HFFc6 (cell line): ENCODE measurements around the gene KREMEN2. TPM values are rescaled to one million over a fixed set of nuclear protein-coding genes. Genes with fewer than 3 reads are reported as not detected.

Experiments
- DNase-seq: peaks from one replicate; pipeline ENCODE4 v3.0.0-alpha.2; 2018
- H3K27ac Mint-ChIP-seq: 2 replicates; pipeline ENCODE4 v1.8.0; 2020; ENCODE audit warnings: mild to moderate bottlenecking, mixed read lengths
- H3K27me3 Mint-ChIP-seq: 2 replicates; pipeline ENCODE4 v1.8.0; 2021; ENCODE audit warnings: mild to moderate bottlenecking, moderate library complexity, mixed read lengths; ENCODE audit not compliant: insufficient read depth
- H3K36me3 Mint-ChIP-seq: 2 replicates; pipeline ENCODE4 v1.8.0; 2021; ENCODE audit warnings: low read depth, mixed read lengths
- H3K4me1 Mint-ChIP-seq: 2 replicates; pipeline ENCODE4 v1.8.0; 2020; ENCODE audit warnings: low read depth, mixed read lengths
- H3K4me3 Mint-ChIP-seq: 2 replicates; pipeline ENCODE4 v1.8.0; 2020; ENCODE audit warnings: mild to moderate bottlenecking, moderate library complexity, mixed read lengths
- H3K9me3 Mint-ChIP-seq: 2 replicates; pipeline ENCODE4 v1.8.0; 2020; ENCODE audit warnings: mild to moderate bottlenecking, mixed read lengths
- CTCF ChIP-seq: fragments of 200-600 bp; sonication (generic); IDR thresholded peaks from 2 replicates; pipeline ENCODE4 v1.5.0; 2021; ENCODE audit warnings: antibody characterized with exemption, mild to moderate bottlenecking
- total RNA-seq, 6 experiments: library from RNA; stranded (reverse); fragmentation: NEBNext Ultra II Directional; extraction: Animal tissue kit (Norgen Biotek cat#: 25700); gene quantifications; 2 replicates in 1 of 6; 3 replicates in 5 of 6; pipeline ENCODE4 v1.2.3, GENCODE V29; 2021

KREMEN2 gene
- total RNA-seq, 6 experiments from 2014 or later: not detected

DNA sequence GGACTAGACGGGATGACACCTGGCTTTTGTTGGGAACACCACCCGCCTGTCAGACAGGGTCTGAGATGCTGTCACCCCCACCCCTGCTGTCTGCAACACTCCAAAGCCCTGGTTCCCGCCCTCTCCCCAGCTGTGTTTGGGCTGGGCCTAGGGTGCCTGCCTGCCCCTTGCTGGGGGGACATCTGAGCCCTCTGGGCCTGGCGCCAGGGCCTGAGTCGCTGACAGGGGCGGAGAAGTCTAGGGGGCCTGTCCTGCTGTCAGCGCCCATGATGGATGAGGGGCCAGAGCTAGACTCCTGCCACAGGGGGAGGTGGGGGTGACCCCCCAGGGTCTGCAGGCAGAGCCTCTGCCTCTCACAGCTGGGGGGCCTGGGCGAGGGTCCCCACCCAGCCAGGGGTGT lies 23.8 kb downstream of the KREMEN2 start:
- Mint-ChIP-seq H3K27ac (no peak overlapping the region), H3K27me3 (peaks cover 22% of the 10 kb centered on the region), H3K4me3 (no peak overlapping the region), H3K36me3 (no peaks in the 10 kb centered on the region), H3K4me1 (peaks cover 6% of the 10 kb centered on the region; the same call in 1 of the 2 replicates), H3K9me3 (no peaks in the 10 kb centered on the region)
- TF ChIP-seq CTCF: no peak
- no peak for DNase-seq

- Mint-ChIP-seq H3K4me1 (peaks cover 4% of the 10 kb centered on the region; the same call in 1 of the 2 replicates), H3K4me3 (no peak overlapping the region), H3K9me3 (no peaks in the 10 kb centered on the region)
These were observed 24.6 kb downstream of the KREMEN2 start for GRCh38 chr16:2988590-2989099.

DNA sequence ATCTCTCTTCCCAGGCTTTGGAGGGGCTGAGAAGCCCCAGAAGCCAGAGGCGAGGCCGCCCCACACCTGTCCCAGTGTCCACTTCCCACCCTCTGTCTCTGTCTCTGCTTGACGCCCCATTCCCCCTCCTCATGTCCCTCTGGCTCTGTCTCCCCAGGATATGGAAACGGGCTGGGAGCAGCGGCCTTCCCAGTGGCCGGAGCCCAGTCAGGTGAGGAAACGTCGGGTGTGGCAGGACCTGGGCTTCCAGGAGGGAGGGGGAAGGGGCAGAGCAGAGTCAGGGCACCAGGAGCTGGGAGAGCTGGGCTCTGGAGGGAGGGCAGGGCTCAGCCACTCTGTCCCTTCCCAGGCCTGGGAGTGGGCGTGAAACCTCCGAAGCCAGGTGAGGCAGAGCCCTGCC lies 26.8 kb downstream of the KREMEN2 start:
- no peak for TF ChIP-seq CTCF
- H3K4me3 Mint-ChIP-seq: no peak overlapping the region
- no peaks in the 10 kb centered on the region for H3K36me3 Mint-ChIP-seq
- peaks cover 21% of the 10 kb centered on the region for H3K27me3 Mint-ChIP-seq
- H3K9me3 Mint-ChIP-seq: no peaks in the 10 kb centered on the region
- H3K4me1 Mint-ChIP-seq: no peaks in the 10 kb centered on the region
- no peak overlapping the region for H3K27ac Mint-ChIP-seq
- DNase-seq: no peak

More at GRCh38 chr16:2988590-2989099, 24.6 kb downstream of the KREMEN2 start:
- Mint-ChIP-seq H3K27me3 (peaks cover 22% of the 10 kb centered on the region), H3K27ac (no peak overlapping the region), H3K36me3 (no peaks in the 10 kb centered on the region)
- no peak for TF ChIP-seq CTCF
- DNase-seq: no peak

GRCh38 chr16:2991566-2992261 lies 27.6 kb downstream of the KREMEN2 start:
- H3K9me3 Mint-ChIP-seq: no peaks in the 10 kb centered on the region
- H3K27ac Mint-ChIP-seq: no peak overlapping the region
- no peak for DNase-seq
- peaks cover 20% of the 10 kb centered on the region for H3K27me3 Mint-ChIP-seq
- TF ChIP-seq CTCF: no peak
- no peak overlapping the region for H3K4me3 Mint-ChIP-seq
- H3K4me1 Mint-ChIP-seq: no peaks in the 10 kb centered on the region
- no peaks in the 10 kb centered on the region for H3K36me3 Mint-ChIP-seq

GRCh38 chr16:2992383-2993081 lies 28.5 kb downstream of the KREMEN2 start:
- Mint-ChIP-seq H3K36me3 (no peaks in the 10 kb centered on the region), H3K9me3 (no peaks in the 10 kb centered on the region), H3K27me3 (peaks cover 22% of the 10 kb centered on the region), H3K4me1 (no peaks in the 10 kb centered on the region), H3K4me3 (no peak overlapping the region), H3K27ac (no peak overlapping the region)
- DNase-seq: no peak
- no peak for TF ChIP-seq CTCF
